ENCODE results near the gene GMIP. TPM values are rescaled to one million over a fixed set of nuclear protein-coding genes. Genes with fewer than 3 reads are reported as not detected.
A peak's percentile ranks its signal among the peaks of the same experiment; 100 is the strongest.

GMIP gene
- total RNA-seq, 1 donor from 2014 or later: 3.7 TPM

- Histone ChIP-seq H3K36me3 (ENCODE audit: control insufficient read depth in 3 of 3, insufficient read depth in 3 of 3, low read length in 3 of 3) (peaks cover 0 to 9% (median 2%) of the 10 kb centered on the region in 3 donors), H3K27me3 (ENCODE audit: control insufficient read depth in 3 of 3, insufficient read depth in 3 of 3, low read length in 3 of 3) (peaks cover 18 to 22% (median 18%) of the 10 kb centered on the region in 3 donors), H3K9ac (ENCODE audit: low read depth in 1 of 3, low read length in 3 of 3) (no peak overlapping the region), H3K4me3 (ENCODE audit: low read length in 3 of 3) (no peak overlapping the region), H3K9me3 (ENCODE audit: control insufficient read depth in 3 of 3, low read length in 3 of 3) (no peaks in the 10 kb centered on the region), H3K27ac (ENCODE audit: low read depth, low read length) (no peak overlapping the region), H3K4me1 (ENCODE audit: control insufficient read depth in 3 of 3, insufficient read depth in 3 of 3, low read length in 3 of 3) (peaks cover 0 to 6% (median 3%) of the 10 kb centered on the region in 3 donors)
Observed at GRCh38 chr19:19630062-19630414, 13.4 kb downstream of the GMIP start.

- Histone ChIP-seq H3K27me3 (ENCODE audit: control insufficient read depth in 3 of 3, insufficient read depth in 3 of 3, low read length in 3 of 3) (peaks cover 18 to 22% (median 18%) of the 10 kb centered on the region in 3 donors), H3K27ac (ENCODE audit: low read depth, low read length) (no peak overlapping the region), H3K9me3 (ENCODE audit: control insufficient read depth in 3 of 3, low read length in 3 of 3) (peaks cover 0 to 3% (median 0%) of the 10 kb centered on the region in 3 donors), H3K4me1 (ENCODE audit: control insufficient read depth in 3 of 3, insufficient read depth in 3 of 3, low read length in 3 of 3) (peaks cover 0 to 6% (median 3%) of the 10 kb centered on the region in 3 donors), H3K36me3 (ENCODE audit: control insufficient read depth in 3 of 3, insufficient read depth in 3 of 3, low read length in 3 of 3) (peaks cover 0 to 3% (median 2%) of the 10 kb centered on the region in 3 donors), H3K9ac (ENCODE audit: low read depth in 1 of 3, low read length in 3 of 3) (no peak overlapping the region), H3K4me3 (ENCODE audit: low read length in 3 of 3) (no peak overlapping the region)
Observed at GRCh38 chr19:19628501-19629134, 14.8 kb downstream of the GMIP start.

GRCh38 chr19:19627621-19628500, 15.6 kb downstream of the GMIP start, which contains the start of gene LPAR2:
Gene LPAR2, minus strand, starts transcription at chr19:19628220. Its CDS starts 945 bp downstream, at chr19:19627275.
- no peak within 1 kb of the TSS for H3K9ac ChIP-seq (ENCODE audit: low read depth in 1 of 3, low read length in 3 of 3)
- H3K27me3 ChIP-seq (ENCODE audit: control insufficient read depth in 3 of 3, insufficient read depth in 3 of 3, low read length in 3 of 3): peaks cover 18 to 22% (median 18%) of the 10 kb centered on the region in 3 donors
- peak within 1 kb of the TSS in 2 of 3 donors; percentile 23 to 49 for H3K4me3 ChIP-seq (ENCODE audit: low read length in 3 of 3)
- H3K9me3 ChIP-seq (ENCODE audit: control insufficient read depth in 3 of 3, low read length in 3 of 3): peaks cover 0 to 3% (median 0%) of the 10 kb centered on the region in 3 donors
- H3K4me1 ChIP-seq (ENCODE audit: control insufficient read depth in 3 of 3, insufficient read depth in 3 of 3, low read length in 3 of 3): peaks cover 0 to 6% (median 3%) of the 10 kb centered on the region in 3 donors
- peaks cover 0 to 3% (median 0%) of the 10 kb centered on the region in 3 donors for H3K36me3 ChIP-seq (ENCODE audit: control insufficient read depth in 3 of 3, insufficient read depth in 3 of 3, low read length in 3 of 3)
- H3K27ac ChIP-seq (ENCODE audit: low read depth, low read length): no peak within 1 kb of the TSS

- Histone ChIP-seq H3K4me1 (ENCODE audit: control insufficient read depth in 3 of 3, insufficient read depth in 3 of 3, low read length in 3 of 3) (peaks cover 0 to 6% (median 3%) of the 10 kb centered on the region in 3 donors), H3K9me3 (ENCODE audit: control insufficient read depth in 3 of 3, low read length in 3 of 3) (peaks cover 0 to 3% (median 0%) of the 10 kb centered on the region in 3 donors), H3K9ac (ENCODE audit: low read depth in 1 of 3, low read length in 3 of 3) (no peak overlapping the region), H3K27ac (ENCODE audit: low read depth, low read length) (no peak overlapping the region), H3K27me3 (ENCODE audit: control insufficient read depth in 3 of 3, insufficient read depth in 3 of 3, low read length in 3 of 3) (peaks cover 18 to 22% (median 18%) of the 10 kb centered on the region in 3 donors), H3K36me3 (ENCODE audit: control insufficient read depth in 3 of 3, insufficient read depth in 3 of 3, low read length in 3 of 3) (no peaks in the 10 kb centered on the region), H3K4me3 (ENCODE audit: low read length in 3 of 3) (peak overlapping the region in 1 of 3 donors; percentile 23)
Observed at GRCh38 chr19:19626516-19627472, 16.7 kb downstream of the GMIP start.

GRCh38 chr19:19624032-19624570, 19.4 kb downstream of the GMIP start:
- H3K27me3 ChIP-seq (ENCODE audit: control insufficient read depth in 3 of 3, insufficient read depth in 3 of 3, low read length in 3 of 3): peaks cover 18 to 23% (median 21%) of the 10 kb centered on the region in 3 donors
- peaks cover 0 to 6% (median 3%) of the 10 kb centered on the region in 3 donors for H3K4me1 ChIP-seq (ENCODE audit: control insufficient read depth in 3 of 3, insufficient read depth in 3 of 3, low read length in 3 of 3)
- H3K36me3 ChIP-seq (ENCODE audit: control insufficient read depth in 3 of 3, insufficient read depth in 3 of 3, low read length in 3 of 3): no peaks in the 10 kb centered on the region

GRCh38 chr19:19623383-19623782, 20.1 kb downstream of the GMIP start:
- Histone ChIP-seq H3K9ac (ENCODE audit: low read depth in 1 of 3, low read length in 3 of 3) (no peak overlapping the region), H3K4me1 (ENCODE audit: control insufficient read depth in 3 of 3, insufficient read depth in 3 of 3, low read length in 3 of 3) (peaks cover 0 to 6% (median 3%) of the 10 kb centered on the region in 3 donors), H3K9me3 (ENCODE audit: control insufficient read depth in 3 of 3, low read length in 3 of 3) (peaks cover 0 to 3% (median 0%) of the 10 kb centered on the region in 3 donors), H3K27ac (ENCODE audit: low read depth, low read length) (no peak overlapping the region), H3K27me3 (ENCODE audit: control insufficient read depth in 3 of 3, insufficient read depth in 3 of 3, low read length in 3 of 3) (peaks cover 13 to 26% (median 24%) of the 10 kb centered on the region in 3 donors), H3K4me3 (ENCODE audit: low read length in 3 of 3) (no peak overlapping the region), H3K36me3 (ENCODE audit: control insufficient read depth in 3 of 3, insufficient read depth in 3 of 3, low read length in 3 of 3) (no peaks in the 10 kb centered on the region)

More at GRCh38 chr19:19624032-19624570, 19.4 kb downstream of the GMIP start:
- peaks cover 0 to 3% (median 0%) of the 10 kb centered on the region in 3 donors for H3K9me3 ChIP-seq (ENCODE audit: control insufficient read depth in 3 of 3, low read length in 3 of 3)
- no peak overlapping the region for H3K4me3 ChIP-seq (ENCODE audit: low read length in 3 of 3)
- H3K9ac ChIP-seq (ENCODE audit: low read depth in 1 of 3, low read length in 3 of 3): no peak overlapping the region
- H3K27ac ChIP-seq (ENCODE audit: low read depth, low read length): no peak overlapping the region

- H3K4me1 ChIP-seq (ENCODE audit: control insufficient read depth in 3 of 3, insufficient read depth in 3 of 3, low read length in 3 of 3): peaks cover 0 to 8% (median 5%) of the 10 kb centered on the region in 3 donors
- H3K27ac ChIP-seq (ENCODE audit: low read depth, low read length): no peak overlapping the region
- no peak overlapping the region for H3K9ac ChIP-seq (ENCODE audit: low read depth in 1 of 3, low read length in 3 of 3)
- no peak overlapping the region for H3K4me3 ChIP-seq (ENCODE audit: low read length in 3 of 3)
- no peaks in the 10 kb centered on the region for H3K36me3 ChIP-seq (ENCODE audit: control insufficient read depth in 3 of 3, insufficient read depth in 3 of 3, low read length in 3 of 3)
- peaks cover 0 to 20% (median 16%) of the 10 kb centered on the region in 3 donors for H3K27me3 ChIP-seq (ENCODE audit: control insufficient read depth in 3 of 3, insufficient read depth in 3 of 3, low read length in 3 of 3)
- H3K9me3 ChIP-seq (ENCODE audit: control insufficient read depth in 3 of 3, low read length in 3 of 3): peaks cover 0 to 3% (median 0%) of the 10 kb centered on the region in 3 donors
Observed at GRCh38 chr19:19619849-19620210, 23.6 kb downstream of the GMIP start.

GRCh38 chr19:19619181-19619848, 24.1 kb downstream of the GMIP start:
- H3K27me3 ChIP-seq (ENCODE audit: control insufficient read depth in 3 of 3, insufficient read depth in 3 of 3, low read length in 3 of 3): peaks cover 0 to 20% (median 16%) of the 10 kb centered on the region in 3 donors
- peaks cover 0 to 3% (median 0%) of the 10 kb centered on the region in 3 donors for H3K9me3 ChIP-seq (ENCODE audit: control insufficient read depth in 3 of 3, low read length in 3 of 3)
- H3K27ac ChIP-seq (ENCODE audit: low read depth, low read length): no peak overlapping the region
- H3K36me3 ChIP-seq (ENCODE audit: control insufficient read depth in 3 of 3, insufficient read depth in 3 of 3, low read length in 3 of 3): no peaks in the 10 kb centered on the region
- no peak overlapping the region for H3K9ac ChIP-seq (ENCODE audit: low read depth in 1 of 3, low read length in 3 of 3)
- H3K4me1 ChIP-seq (ENCODE audit: control insufficient read depth in 3 of 3, insufficient read depth in 3 of 3, low read length in 3 of 3): peaks cover 0 to 8% (median 5%) of the 10 kb centered on the region in 3 donors
- H3K4me3 ChIP-seq (ENCODE audit: low read length in 3 of 3): no peak overlapping the region
